ENCODE data around the gene CCT5. TPM values are rescaled to one million over a fixed set of nuclear protein-coding genes. Genes with fewer than 3 reads are reported as not detected.
"Not testable (repeated sequence)": the region's sequence is repeated elsewhere in the genome, so short reads cannot be mapped to it uniquely, and the experiment has no call there.

The CCT5 gene
- polyA plus RNA-seq, 3 donors: 142 to 236 (median 229) TPM

DNA sequence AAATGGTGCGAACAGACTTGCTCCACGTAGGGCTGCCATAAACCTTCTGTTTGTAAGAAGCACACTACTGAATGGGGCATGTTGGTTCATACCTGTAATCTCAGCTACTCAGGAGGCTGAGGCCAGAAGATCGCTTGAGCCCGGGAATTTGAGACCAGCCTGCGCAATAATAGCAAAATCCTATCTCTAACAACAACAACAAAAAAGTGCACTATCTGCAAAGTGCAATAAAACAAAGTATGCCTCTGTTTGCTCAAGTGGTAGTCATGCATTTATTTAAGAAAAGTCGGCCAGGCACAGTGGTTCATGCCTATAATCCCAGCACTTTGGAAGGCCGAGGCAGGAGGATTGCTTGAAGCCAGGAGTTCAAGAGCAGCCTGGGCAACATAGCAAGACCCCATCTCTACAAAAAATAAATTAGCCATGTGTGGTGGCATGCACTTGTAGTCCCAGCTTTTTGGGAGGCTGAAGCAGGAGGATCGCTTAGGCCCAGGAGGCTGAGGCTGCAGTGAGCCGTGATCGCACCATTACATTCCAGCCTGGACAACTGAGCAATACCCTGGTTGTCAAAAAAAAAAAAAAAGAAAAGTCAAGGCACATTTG lies 5.6 kb upstream of the CCT5 start:
- no peak overlapping the region for H3K9ac ChIP-seq (ENCODE audit: insufficient read depth, low read length, poor library complexity, severe bottlenecking)
- intact Hi-C loops (cut with micrococcal nuclease): no loop called here
- H3K4me1 Mint-ChIP-seq: peaks cover 12% of the 10 kb centered on the region
- peaks cover 0 to 1% (median 0%) of the 10 kb centered on the region in 7 donors for H3K9me3 Mint-ChIP-seq
- peaks cover 10 to 14% of the 10 kb centered on the region in 2 donors for H3K4me1 ChIP-seq (ENCODE audit: control insufficient read depth in 1 of 2, insufficient read depth in 2 of 2, low read length in 2 of 2)
- DNase-seq: no peak
- WGBS (ENCODE audit: insufficient coverage): 100% methylated on average over 6 of the region's 10 CpGs
- H3K36me3 Mint-ChIP-seq: peaks cover 4 to 5% of the 10 kb centered on the region in 2 donors
- H3K79me2 ChIP-seq (ENCODE audit: insufficient read depth, low read length): peaks cover 36% of the 10 kb centered on the region
- H3K27me3 Mint-ChIP-seq (ENCODE audit: low read depth in 3 of 3): peaks cover 0 to 5% (median 3%) of the 10 kb centered on the region in 3 donors
- no peak overlapping the region for H3K4me3 ChIP-seq (replicated peaks in 1 of 3; ENCODE audit: low read depth in 2 of 3, low read length in 3 of 3)
- no peaks in the 10 kb centered on the region for H4K20me1 ChIP-seq (ENCODE audit: insufficient read depth, low read length)
- H3K9me3 ChIP-seq (replicated peaks in 1 of 2; ENCODE audit: control insufficient read depth in 1 of 2, insufficient read depth in 1 of 2, low read length in 2 of 2): no peaks in the 10 kb centered on the region
- H3K27ac ChIP-seq (ENCODE audit: low read depth in 1 of 2, low read length in 2 of 2): no peak overlapping the region
- H3K4me3 Mint-ChIP-seq: no peak overlapping the region
- no peaks in the 10 kb centered on the region for H3K36me3 ChIP-seq (replicated peaks in 1 of 2; ENCODE audit: control insufficient read depth in 1 of 2, insufficient read depth in 2 of 2, low read length in 2 of 2)
- H3K4me2 ChIP-seq (replicated peaks; ENCODE audit: extremely low read depth, low read length, poor library complexity, severe bottlenecking): no peak overlapping the region
- no peaks in the 10 kb centered on the region for H3K27me3 ChIP-seq (ENCODE audit: control insufficient read depth in 2 of 2, insufficient read depth in 2 of 2, low read length in 2 of 2)
- no peak overlapping the region for H3K27ac Mint-ChIP-seq
- no peak overlapping the region for H2AFZ ChIP-seq (ENCODE audit: insufficient read depth, low read depth, low read length, poor library complexity, severe bottlenecking)
- TF ChIP-seq, protein P1, sequence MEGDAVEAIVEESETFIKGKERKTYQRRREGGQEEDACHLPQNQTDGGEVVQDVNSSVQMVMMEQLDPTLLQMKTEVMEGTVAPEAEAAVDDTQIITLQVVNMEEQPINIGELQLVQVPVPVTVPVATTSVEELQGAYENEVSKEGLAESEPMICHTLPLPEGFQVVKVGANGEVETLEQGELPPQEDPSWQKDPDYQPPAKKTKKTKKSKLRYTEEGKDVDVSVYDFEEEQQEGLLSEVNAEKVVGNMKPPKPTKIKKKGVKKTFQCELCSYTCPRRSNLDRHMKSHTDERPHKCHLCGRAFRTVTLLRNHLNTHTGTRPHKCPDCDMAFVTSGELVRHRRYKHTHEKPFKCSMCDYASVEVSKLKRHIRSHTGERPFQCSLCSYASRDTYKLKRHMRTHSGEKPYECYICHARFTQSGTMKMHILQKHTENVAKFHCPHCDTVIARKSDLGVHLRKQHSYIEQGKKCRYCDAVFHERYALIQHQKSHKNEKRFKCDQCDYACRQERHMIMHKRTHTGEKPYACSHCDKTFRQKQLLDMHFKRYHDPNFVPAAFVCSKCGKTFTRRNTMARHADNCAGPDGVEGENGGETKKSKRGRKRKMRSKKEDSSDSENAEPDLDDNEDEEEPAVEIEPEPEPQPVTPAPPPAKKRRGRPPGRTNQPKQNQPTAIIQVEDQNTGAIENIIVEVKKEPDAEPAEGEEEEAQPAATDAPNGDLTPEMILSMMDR (IDR thresholded peaks at IDR 0.05): no peak

DNA sequence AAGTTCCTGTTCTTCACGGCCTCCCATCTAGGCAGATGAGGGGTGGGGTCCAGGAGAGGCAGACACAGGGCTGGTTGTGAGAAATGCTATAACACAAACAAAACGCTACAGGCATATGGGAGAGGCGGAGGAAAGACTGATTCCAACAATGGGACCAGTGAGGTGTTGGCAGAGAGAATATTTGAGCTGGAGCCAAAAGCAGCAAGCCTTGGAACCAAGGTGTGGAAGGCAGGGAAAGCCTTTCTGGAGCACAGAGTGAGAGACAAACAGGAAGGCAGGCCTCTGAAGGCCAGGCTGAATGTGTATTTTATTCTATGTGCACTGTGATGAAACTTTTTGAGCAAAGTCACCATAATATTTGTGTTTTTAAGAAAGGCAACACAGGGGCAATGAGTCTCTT lies 3.3 kb upstream of the CCT5 start:
- no peaks in the 10 kb centered on the region for H3K36me3 ChIP-seq (replicated peaks in 1 of 2; ENCODE audit: control insufficient read depth in 1 of 2, insufficient read depth in 2 of 2, low read length in 2 of 2)
- peak overlapping the region in 1 of 7 donors; percentile 34 for H3K27ac Mint-ChIP-seq
- no peaks in the 10 kb centered on the region for H3K9me3 Mint-ChIP-seq
- peaks cover 55% of the 10 kb centered on the region for H3K79me2 ChIP-seq (ENCODE audit: insufficient read depth, low read length)
- peaks cover 22% of the 10 kb centered on the region for H3K4me1 Mint-ChIP-seq
- no peak overlapping the region for H2AFZ ChIP-seq (ENCODE audit: insufficient read depth, low read depth, low read length, poor library complexity, severe bottlenecking)
- H3K27me3 ChIP-seq (ENCODE audit: control insufficient read depth in 2 of 2, insufficient read depth in 2 of 2, low read length in 2 of 2): no peaks in the 10 kb centered on the region
- H3K27me3 Mint-ChIP-seq (ENCODE audit: low read depth in 3 of 3): peaks cover 0 to 5% (median 1%) of the 10 kb centered on the region in 3 donors
- no peaks in the 10 kb centered on the region for H3K9me3 ChIP-seq (replicated peaks in 1 of 2; ENCODE audit: control insufficient read depth in 1 of 2, insufficient read depth in 1 of 2, low read length in 2 of 2)
- no peak overlapping the region for H3K9ac ChIP-seq (ENCODE audit: insufficient read depth, low read length, poor library complexity, severe bottlenecking)
- no peak overlapping the region for H3K27ac ChIP-seq (ENCODE audit: low read depth in 1 of 2, low read length in 2 of 2)
- WGBS (ENCODE audit: insufficient coverage): 100% methylated on average over 1 of the region's 3 CpGs
- no peak overlapping the region for H3K4me2 ChIP-seq (replicated peaks; ENCODE audit: extremely low read depth, low read length, poor library complexity, severe bottlenecking)
- no peak for DNase-seq
- H4K20me1 ChIP-seq (ENCODE audit: insufficient read depth, low read length): peaks cover 14% of the 10 kb centered on the region
- no peak overlapping the region for H3K4me3 Mint-ChIP-seq
- no peak overlapping the region for H3K4me3 ChIP-seq (replicated peaks in 1 of 3; ENCODE audit: low read depth in 2 of 3, low read length in 3 of 3)
- intact Hi-C loops (cut with micrococcal nuclease): loop anchor here in 1 of 2 donors (5.0 kb wide), 1 partner anchor 106 kb away; the partner anchor contains the start of gene MARCHF6
- H3K4me1 ChIP-seq (ENCODE audit: control insufficient read depth in 1 of 2, insufficient read depth in 2 of 2, low read length in 2 of 2): peaks cover 21 to 28% of the 10 kb centered on the region in 2 donors
- peaks cover 4 to 5% of the 10 kb centered on the region in 2 donors for H3K36me3 Mint-ChIP-seq
- TF ChIP-seq, protein P1 (IDR thresholded peaks at IDR 0.05): no peak

DNA sequence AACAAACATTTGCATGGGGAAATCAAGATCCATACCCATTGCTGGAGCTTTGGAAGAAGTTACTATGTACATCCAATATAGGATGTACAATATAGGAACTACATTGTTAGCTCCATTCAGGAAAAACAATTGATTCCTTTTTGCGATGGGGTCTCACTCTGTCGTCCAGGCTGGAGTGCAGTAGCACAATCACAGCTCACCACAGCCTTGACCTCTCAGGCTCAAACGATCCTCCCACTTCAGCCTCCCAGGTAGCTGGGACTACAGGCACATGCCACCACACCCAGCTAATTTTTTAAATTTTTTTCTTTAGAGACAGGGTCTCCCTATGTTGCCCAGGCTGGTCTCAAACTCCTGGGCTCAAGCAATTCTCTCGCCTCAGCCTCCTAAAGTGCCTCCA lies 2.9 kb upstream of the CCT5 start:
- peaks cover 24 to 32% of the 10 kb centered on the region in 2 donors for H3K4me1 ChIP-seq (ENCODE audit: control insufficient read depth in 1 of 2, insufficient read depth in 2 of 2, low read length in 2 of 2)
- H3K36me3 Mint-ChIP-seq; H3K27ac ChIP-seq (ENCODE audit: low read depth in 1 of 2, low read length in 2 of 2); H2AFZ ChIP-seq (ENCODE audit: insufficient read depth, low read depth, low read length, poor library complexity, severe bottlenecking); H3K27me3 Mint-ChIP-seq (ENCODE audit: low read depth in 3 of 3); H3K9me3 ChIP-seq (replicated peaks in 1 of 2; ENCODE audit: control insufficient read depth in 1 of 2, insufficient read depth in 1 of 2, low read length in 2 of 2); H3K4me3 Mint-ChIP-seq; H3K4me2 ChIP-seq (replicated peaks; ENCODE audit: extremely low read depth, low read length, poor library complexity, severe bottlenecking); DNase-seq; H3K4me3 ChIP-seq (replicated peaks in 1 of 3; ENCODE audit: low read depth in 2 of 3, low read length in 3 of 3); H3K9me3 Mint-ChIP-seq; H3K36me3 ChIP-seq (replicated peaks in 1 of 2; ENCODE audit: control insufficient read depth in 1 of 2, insufficient read depth in 2 of 2, low read length in 2 of 2); H3K27me3 ChIP-seq (ENCODE audit: control insufficient read depth in 2 of 2, insufficient read depth in 2 of 2, low read length in 2 of 2); H3K9ac ChIP-seq (ENCODE audit: insufficient read depth, low read length, poor library complexity, severe bottlenecking): not testable (repeated sequence)
- peaks cover 60% of the 10 kb centered on the region for H3K79me2 ChIP-seq (ENCODE audit: insufficient read depth, low read length)
- peaks cover 18% of the 10 kb centered on the region for H4K20me1 ChIP-seq (ENCODE audit: insufficient read depth, low read length)
- 94% methylated on average over 3 of the region's 4 CpGs for WGBS (ENCODE audit: insufficient coverage)
- Mint-ChIP-seq H3K4me1 (peaks cover 26% of the 10 kb centered on the region), H3K27ac (peak overlapping the region in 1 of 7 donors; percentile 26)
- intact Hi-C loops (cut with micrococcal nuclease): loop anchor here in 1 of 2 donors (5.0 kb wide), 1 partner anchor 105 kb away; the partner anchor contains the start of gene MARCHF6

Data from CD14-positive monocyte (primary cell).